ENCODE data around the gene DPP6.

The DPP6 gene

DNA sequence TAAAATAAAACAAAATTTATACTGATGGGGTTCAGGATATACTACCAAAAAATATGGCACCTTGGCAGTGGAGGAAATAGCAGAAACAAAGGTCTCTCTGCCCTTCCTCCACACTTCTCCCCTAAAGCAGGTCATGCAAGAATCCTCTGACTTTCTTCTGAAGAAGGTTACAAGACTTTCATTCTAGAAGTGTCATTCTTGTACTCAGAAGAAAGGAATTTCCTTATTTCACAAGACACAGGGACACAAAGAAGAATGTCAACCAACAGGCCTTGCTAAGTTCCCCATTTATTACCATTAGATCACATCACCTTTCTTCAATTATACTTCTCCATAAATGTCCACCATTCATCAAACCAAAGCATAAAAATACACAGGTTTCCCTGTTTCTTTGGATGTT, 480.6 kb downstream of the DPP6 start:
- DNase-seq (ENCODE audit: low read depth in 2 of 2), result no peak

DNA sequence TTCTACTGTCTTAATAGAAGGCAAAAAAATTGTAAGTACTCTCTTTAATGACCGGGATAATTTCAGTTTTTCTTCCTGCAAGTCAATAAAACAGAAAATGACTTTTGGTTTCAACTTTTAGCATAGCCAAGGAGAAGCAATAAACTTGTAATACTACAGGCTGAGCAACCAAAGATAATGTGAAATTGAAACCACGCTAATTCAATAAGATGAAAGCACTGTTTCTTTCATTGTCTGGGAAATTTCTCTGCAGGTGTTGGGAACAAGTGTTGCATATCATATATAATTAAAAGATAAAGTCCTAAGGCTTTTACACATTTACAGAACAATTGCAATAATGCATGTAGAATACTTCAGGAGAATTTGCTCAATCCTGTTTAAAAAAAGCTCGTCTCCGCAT, 488.4 kb downstream of the DPP6 start:
- DNase-seq (ENCODE audit: low read depth in 2 of 2), result no peak

GRCh38 chr7:154541606-154542005, 489.4 kb downstream of the DPP6 start:
- DNase-seq (ENCODE audit: low read depth in 2 of 2), result no peak

DNA sequence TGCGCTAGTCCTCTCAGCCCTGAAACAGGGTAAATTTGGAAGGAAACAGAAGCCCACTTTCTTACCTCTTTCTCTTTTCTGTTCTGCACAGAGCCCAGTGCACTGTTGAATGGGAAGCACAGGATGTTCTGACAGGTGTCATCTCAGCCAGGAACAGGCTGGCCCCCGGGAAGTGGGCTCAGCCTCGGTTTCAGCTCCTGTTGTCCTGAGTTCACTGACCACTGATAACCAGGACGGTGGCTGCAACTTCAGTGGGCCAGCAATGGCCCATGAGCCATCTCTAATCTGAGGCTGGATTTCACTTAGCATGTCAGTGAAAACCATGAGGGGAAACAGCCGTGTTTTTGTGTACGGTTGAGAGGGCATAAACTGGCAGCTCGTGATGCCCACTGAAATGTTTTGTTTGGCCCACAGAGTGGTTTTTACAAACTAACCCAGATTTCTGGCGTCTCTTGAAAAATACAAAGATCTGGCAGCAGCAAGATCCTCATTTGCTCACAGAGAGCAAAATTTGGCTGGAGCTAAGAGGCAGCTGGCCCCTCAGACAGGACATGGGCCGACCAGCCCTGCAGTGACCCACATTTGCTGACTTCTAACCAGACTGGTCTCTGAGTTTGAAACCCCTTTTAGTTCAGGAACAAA, 494.9 kb downstream of the DPP6 start:
- no peak for DNase-seq (ENCODE audit: low read depth in 2 of 2)

DNA sequence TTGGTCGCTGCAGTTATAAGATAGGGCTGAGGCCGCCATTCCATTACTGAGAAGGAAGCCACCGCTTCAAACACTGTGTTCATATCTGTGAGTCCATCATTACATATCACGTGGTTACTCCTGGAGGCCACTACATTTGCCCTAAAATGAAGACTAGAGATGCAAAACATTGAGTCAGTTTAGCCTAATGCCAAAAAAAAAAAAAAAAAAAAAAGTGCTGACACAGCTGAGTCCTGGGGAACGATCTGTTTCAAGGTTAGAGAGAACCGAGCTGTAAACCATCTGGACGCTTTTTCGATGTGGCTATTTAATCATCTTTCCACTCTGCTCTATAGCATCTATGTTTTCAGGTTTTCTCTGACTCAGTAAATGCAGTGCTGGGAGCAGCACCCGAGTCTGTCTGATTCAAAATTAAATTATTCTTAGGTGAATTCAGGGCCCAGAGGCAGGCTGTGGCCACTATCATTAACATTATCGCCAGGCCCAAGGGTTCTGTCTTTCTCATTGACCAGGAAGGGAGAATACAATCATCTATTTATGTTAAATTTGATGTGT, 501.6 kb downstream of the DPP6 start:
- no peak for DNase-seq (ENCODE audit: low read depth in 2 of 2)

- DNase-seq (ENCODE audit: low read depth in 2 of 2), result no peak
Observed at GRCh38 chr7:154559454-154559853, 507.3 kb downstream of the DPP6 start.

- no peak for DNase-seq (ENCODE audit: low read depth in 2 of 2)
Observed at GRCh38 chr7:154564676-154565075, 512.5 kb downstream of the DPP6 start.

- DNase-seq (ENCODE audit: low read depth in 2 of 2), result no peak
Observed at GRCh38 chr7:154566877-154567276, 514.7 kb downstream of the DPP6 start.

DNA sequence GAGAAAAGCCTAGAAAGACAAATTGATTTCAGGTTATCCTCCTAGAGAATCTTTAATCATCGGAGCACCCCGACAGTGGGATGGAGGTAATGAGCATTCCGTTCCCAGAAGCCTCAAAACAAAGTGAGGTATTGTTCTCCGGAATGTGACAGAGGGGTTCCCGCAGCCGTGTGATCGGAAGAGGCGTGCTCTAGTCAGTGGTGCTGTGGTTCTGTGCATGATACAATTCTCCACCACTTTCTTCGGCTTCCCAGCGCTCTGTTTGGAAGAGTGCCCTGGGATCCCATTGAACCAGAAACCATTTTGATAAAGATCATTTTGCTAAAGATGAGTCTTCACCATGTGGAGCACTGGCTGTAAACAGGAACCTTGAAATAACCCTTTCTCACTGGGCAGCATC, 516.1 kb downstream of the DPP6 start:
- DNase-seq (ENCODE audit: low read depth in 2 of 2), result no peak

DNA sequence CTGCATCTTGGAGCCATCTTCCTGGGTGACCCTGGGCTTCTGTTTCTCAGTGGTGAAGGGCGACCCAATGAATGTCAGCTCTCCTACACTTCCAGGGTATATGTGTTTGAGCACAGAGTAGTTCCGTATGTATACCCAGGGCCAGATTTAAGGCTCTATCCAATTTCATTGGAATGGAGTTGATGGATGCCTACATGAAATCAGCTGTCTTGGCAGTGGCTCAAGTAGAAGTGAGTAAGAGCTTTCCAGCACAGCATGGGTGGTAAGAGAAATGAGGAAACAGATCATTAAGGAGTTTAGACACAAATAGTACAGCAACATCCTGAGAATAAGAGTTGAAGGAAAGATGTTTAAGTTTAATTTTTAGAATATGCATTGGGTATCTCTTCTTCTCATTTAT, 517.7 kb downstream of the DPP6 start:
- DNase-seq (ENCODE audit: low read depth in 2 of 2), result no peak

DNA sequence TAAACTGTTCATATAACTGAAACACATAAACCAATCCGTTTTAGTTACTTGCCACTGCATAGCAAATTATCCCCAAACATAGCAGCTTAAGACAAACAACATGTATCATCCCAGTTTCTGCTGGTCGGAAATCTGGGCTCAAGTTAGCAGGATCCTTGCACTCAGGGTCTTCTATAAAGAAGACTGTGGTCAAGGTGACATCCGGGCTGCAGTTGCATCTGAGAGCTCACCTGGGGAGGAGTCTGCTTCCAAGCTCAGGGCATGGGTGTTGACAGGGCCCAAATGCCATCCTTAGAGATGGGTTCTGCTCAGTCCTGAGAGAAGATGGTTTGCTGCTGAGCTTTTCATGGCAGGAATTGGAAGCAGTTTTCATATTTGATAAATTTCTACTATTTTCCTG, 519.6 kb downstream of the DPP6 start:
- no peak for DNase-seq (ENCODE audit: low read depth in 2 of 2)

GRCh38 chr7:154574235-154574634, 522.0 kb downstream of the DPP6 start:
- no peak for DNase-seq (ENCODE audit: low read depth in 2 of 2)

- no peak for DNase-seq (ENCODE audit: low read depth in 2 of 2)
Observed at GRCh38 chr7:154575497-154575896, 523.3 kb downstream of the DPP6 start.

- DNase-seq (ENCODE audit: low read depth in 2 of 2), result no peak
Observed at GRCh38 chr7:154576604-154577003, 524.4 kb downstream of the DPP6 start.

DNA sequence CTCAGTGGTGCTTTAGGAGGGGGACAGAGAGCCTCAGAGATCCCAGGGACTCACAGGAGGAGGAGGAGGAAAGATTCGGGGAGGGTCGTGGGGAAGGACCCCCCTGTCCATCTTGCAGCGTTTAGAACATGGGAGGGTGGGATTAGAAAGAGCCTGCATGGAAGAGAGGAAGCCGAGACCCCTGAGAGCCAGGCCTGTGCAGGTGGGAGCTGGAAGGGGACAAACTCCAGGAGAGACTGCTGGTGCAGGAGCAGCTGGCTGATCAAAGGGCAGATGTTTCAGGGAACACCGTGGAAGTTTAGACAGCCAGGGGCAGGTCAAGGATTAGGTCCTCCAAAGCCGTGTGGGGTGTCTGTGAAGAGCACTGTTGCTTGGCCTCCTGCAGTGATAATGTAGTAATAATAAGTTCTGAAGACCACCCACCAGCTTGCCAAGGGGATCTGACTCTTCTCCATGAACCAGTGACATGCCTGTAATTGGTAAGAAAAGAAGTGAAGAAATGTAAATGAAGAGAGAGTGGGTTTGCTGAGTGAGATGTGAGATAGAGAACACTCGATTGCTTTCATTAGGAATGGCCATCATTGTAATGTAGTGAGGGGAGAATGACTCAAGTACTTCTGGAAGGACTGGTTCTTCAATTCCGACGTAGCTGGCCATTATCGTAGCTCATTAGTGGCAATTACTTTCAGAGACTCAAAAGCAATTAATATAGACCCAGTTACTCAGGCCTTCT, 525.1 kb downstream of the DPP6 start:
- no peak for DNase-seq (ENCODE audit: low read depth in 2 of 2)

DNA sequence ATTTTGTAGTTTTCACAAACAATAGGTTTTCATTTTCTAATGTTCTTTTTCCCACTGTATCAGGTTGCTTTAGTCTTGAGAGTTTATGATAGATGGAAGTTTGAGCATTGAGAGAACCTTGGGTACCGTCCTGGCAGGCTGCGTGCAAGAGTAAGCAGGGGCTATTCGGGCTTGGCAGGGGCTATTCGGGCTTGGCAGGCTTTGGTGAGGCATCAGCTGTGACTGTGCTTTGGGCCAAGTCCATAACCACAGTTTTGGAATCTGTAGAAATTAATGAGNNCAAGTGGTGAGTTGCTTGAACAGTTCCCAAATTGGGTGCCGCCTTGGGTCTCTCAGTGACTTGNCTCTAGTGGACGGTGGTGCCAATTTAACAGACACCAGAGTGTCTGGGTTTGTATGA, 526.1 kb downstream of the DPP6 start:
- DNase-seq (ENCODE audit: low read depth in 2 of 2), result no peak

- DNase-seq (ENCODE audit: low read depth in 2 of 2), result no peak
Observed at GRCh38 chr7:154579711-154580110, 527.5 kb downstream of the DPP6 start.

DNA sequence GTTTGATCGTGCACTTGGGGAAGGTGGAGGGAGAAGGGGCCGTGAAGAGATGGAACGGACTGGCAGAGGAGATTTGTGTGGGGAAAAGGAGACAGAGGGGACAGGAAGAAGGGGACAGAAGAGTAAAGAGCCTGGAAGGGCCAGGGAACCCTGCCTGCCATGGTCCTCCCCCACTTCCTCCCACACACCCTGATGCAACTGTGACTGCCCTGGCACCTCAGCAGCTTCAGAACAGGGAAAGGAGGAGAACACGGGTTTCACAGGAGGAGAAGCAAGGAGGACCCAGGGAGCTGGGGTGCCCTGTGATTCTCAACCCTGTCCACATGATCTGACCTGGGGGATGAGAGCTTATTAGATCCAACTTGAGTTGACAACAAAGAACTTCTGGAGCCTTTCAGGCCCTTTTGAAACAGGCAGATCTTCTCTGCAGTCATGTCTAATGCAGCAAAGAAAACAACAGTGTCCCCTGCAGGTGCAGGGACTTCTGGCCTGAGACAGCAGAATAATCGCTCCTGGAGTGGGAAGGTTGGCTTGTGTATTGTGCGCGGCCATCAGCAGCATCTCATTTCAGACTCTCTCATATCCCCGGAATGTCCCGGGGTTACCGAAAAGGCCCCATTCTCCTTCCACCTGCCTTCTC, 529.2 kb downstream of the DPP6 start:
- no peak for DNase-seq (ENCODE audit: low read depth in 2 of 2)

DNA sequence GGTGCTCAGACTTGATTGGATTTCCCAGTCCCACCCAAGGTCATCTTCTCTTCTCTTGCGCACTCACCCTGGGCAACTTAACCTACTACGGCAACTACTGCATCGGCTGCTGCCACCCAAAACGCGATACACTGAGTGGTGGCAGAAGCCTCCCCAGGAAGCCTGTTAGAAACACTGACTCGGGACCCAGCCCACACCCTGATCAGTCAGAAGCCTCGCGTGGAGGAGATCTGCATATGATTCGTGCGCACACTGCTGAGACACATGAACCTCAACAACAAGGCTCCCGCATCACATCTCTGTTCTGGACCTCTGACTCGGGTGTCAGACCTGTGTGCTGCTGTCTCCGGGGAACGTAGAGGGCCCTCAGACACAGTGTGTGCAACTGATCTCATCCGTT, 531.3 kb downstream of the DPP6 start:
- no peak for DNase-seq (ENCODE audit: low read depth in 2 of 2)

- no peak for DNase-seq (ENCODE audit: low read depth in 2 of 2)
Observed at GRCh38 chr7:154584352-154585252, 532.4 kb downstream of the DPP6 start.

DNA sequence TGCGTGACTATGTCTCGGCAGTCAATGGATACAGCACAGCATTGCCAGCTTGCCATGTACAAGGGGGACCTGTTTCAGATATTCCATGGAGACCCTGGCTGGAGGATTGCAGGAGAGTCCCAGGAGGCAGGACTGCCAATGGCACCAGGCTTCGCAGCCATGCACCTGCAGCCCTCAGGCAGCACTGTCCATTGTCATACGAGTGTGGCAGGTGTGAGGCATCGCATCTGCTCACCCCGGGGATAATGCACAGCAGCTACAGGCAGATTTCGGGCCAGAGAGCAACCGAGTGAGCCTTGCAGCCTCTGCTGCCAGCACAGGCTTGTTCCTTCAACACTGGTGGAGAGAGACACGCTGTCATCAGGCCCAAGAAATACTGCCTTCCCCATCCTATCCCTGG, 535.6 kb downstream of the DPP6 start:
- DNase-seq (ENCODE audit: low read depth in 2 of 2), result no peak

DNA sequence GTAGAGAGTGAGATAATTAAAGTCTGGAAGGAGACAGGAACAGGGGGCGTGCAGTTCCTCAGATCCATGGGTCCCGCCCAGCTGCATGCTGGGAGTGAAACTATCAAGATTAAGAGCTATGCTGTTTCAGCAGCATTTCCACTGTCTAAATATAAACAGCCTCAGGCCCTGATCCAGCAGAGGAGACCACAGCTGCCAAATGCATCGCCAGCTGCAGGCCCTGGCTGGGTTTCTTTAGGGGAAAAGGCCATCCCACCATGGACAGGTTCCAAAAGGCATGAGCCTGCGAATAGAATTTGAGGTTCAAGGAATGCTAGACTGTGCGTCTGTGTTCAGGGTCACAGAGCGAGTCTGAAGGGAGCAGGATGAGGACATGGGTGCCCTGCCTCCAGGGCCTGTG, 539.3 kb downstream of the DPP6 start:
- no peak for DNase-seq (ENCODE audit: low read depth in 2 of 2)

All from stimulated activated CD8-positive, alpha-beta memory T cell treated with anti-CD3 and anti-CD28 coated beads, Interleukin-15, amount 100 ng/mL, for 4 hours (primary cell).